ENCODE results near the gene ZBTB16. TPM values are rescaled to one million over a fixed set of nuclear protein-coding genes. Genes with fewer than 3 reads are reported as not detected.

The ZBTB16 gene
- total RNA-seq, 1 donor from 2014 or later = 17.7 TPM

DNA sequence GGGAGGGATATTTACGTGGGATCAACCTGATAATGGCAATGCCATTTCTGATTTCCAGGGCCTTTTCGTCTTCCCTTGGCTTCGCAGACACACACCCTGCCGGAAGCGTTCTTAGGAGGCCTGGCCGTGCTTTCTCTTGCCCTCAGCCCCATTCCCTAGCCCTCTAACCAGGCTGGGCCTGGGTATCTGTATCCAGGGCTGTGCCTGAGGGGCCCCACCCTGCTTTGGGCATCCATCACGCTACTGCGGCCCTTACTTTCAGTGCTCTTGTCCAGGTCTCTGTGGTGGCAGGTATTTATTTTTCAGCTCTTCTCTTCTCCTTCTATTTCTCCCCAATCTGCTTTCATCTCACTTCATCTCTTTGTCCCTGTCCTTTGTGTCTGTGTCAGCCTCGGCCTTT is 105.0 kb downstream of the ZBTB16 start:
- Histone ChIP-seq H3K4me3 (no peak overlapping the region), H4K20me1 (ENCODE audit: low read depth) (peaks cover 26% of the 10 kb centered on the region), H3K36me3 (no peaks in the 10 kb centered on the region), H3F3A (ENCODE audit: low read depth) (peaks cover under 1% of the 10 kb centered on the region), H3K79me2 (ENCODE audit: low read depth) (no peaks in the 10 kb centered on the region), H3K27ac (no peak overlapping the region), H3K9ac (no peak overlapping the region), H3K4me2 (no peak overlapping the region), H3K4me1 (peaks cover 55% of the 10 kb centered on the region), H2AFZ (replicated peaks) (no peak overlapping the region), H3K27me3 (no peaks in the 10 kb centered on the region), H3K9me3 (ENCODE audit: low read depth) (no peaks in the 10 kb centered on the region)
- Mint-ChIP-seq H3K9me3 (no peaks in the 10 kb centered on the region), H3K4me1 (peaks cover 93% of the 10 kb centered on the region), H3K4me3 (no peak overlapping the region), H3K27ac (peak overlapping the region; percentile 35), H3K27me3 (ENCODE audit: insufficient read depth, low read depth) (no peaks in the 10 kb centered on the region), H3K36me3 (peaks cover 7% of the 10 kb centered on the region)
- TF ChIP-seq, protein P1, sequence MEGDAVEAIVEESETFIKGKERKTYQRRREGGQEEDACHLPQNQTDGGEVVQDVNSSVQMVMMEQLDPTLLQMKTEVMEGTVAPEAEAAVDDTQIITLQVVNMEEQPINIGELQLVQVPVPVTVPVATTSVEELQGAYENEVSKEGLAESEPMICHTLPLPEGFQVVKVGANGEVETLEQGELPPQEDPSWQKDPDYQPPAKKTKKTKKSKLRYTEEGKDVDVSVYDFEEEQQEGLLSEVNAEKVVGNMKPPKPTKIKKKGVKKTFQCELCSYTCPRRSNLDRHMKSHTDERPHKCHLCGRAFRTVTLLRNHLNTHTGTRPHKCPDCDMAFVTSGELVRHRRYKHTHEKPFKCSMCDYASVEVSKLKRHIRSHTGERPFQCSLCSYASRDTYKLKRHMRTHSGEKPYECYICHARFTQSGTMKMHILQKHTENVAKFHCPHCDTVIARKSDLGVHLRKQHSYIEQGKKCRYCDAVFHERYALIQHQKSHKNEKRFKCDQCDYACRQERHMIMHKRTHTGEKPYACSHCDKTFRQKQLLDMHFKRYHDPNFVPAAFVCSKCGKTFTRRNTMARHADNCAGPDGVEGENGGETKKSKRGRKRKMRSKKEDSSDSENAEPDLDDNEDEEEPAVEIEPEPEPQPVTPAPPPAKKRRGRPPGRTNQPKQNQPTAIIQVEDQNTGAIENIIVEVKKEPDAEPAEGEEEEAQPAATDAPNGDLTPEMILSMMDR (IDR thresholded peaks at IDR 0.05) = no peak
- TF ChIP-seq EZH2phosphoT487 (IDR thresholded peaks at IDR 0.05) (no peak), EZH2 (IDR thresholded peaks at IDR 0.05) (no peak)
- DNase-seq (ENCODE audit: low spot score) = no peak

DNA sequence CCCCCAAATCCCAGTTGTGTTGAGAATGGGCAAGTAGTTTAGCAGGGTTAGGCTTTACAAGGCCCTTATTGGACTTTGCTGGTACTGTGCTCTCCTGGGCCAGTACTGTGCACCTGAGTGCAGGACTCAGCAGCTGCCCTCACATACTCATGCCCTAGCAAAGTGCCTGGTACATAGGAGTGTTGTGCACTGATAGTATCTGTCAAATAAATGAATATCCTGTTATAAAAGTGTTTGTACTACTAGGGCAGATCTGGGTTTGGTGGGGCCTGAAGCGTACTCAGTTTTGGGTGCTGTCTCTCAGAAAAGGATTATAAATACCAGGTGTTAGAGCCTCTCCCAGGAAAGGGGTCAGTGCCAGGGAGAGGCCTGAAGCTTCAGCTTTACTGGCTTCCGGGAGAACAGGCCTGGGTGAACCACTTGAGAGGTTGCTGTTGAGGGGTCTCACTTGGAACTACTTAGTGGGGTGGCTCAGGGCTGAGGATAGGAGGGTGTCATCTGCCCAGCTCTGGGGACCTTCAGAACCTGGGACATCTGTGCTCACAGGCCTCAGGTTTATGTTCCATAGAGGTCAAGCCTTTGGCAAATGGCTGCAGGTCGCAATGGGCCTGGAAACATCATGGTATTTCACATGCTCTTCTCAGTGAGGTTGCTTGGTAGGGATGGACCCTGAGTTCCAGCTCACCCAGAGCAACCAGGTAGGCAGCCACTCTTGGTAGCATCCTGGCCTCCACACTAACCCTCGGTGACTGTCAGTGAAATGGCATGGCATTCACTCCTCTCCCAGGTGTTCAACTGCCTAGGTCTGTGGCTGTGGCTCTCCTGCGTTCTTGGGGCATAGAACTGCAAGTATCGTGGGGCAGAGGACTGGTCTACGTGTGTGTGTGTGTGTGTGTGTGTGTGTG is 106.1 kb downstream of the ZBTB16 start:
- H3K9me3 Mint-ChIP-seq = no peaks in the 10 kb centered on the region
- H3K27ac Mint-ChIP-seq = peak overlapping the region; percentile 58
- no peak overlapping the region for H3K4me2 ChIP-seq
- H2AFZ ChIP-seq (replicated peaks) = no peak overlapping the region
- DNase-seq (ENCODE audit: low spot score) = no peak
- H3K4me3 Mint-ChIP-seq = peak overlapping the region; percentile 2
- no peaks in the 10 kb centered on the region for H3K27me3 ChIP-seq
- peaks cover 94% of the 10 kb centered on the region for H3K4me1 Mint-ChIP-seq
- no peak overlapping the region for H3K4me3 ChIP-seq
- peaks cover 56% of the 10 kb centered on the region for H3K4me1 ChIP-seq
- no peak overlapping the region for H3K27ac ChIP-seq
- TF ChIP-seq, protein P1 (IDR thresholded peaks at IDR 0.05) = no peak
- no peak for TF ChIP-seq EZH2phosphoT487 (IDR thresholded peaks at IDR 0.05)
- TF ChIP-seq EZH2 (IDR thresholded peaks at IDR 0.05) = no peak
- peaks cover 6% of the 10 kb centered on the region for H3K36me3 Mint-ChIP-seq
- H3K36me3 ChIP-seq = no peaks in the 10 kb centered on the region
- H3K27me3 Mint-ChIP-seq (ENCODE audit: insufficient read depth, low read depth) = peaks cover 2% of the 10 kb centered on the region
- peaks cover 24% of the 10 kb centered on the region for H4K20me1 ChIP-seq (ENCODE audit: low read depth)
- H3K9me3 ChIP-seq (ENCODE audit: low read depth) = no peaks in the 10 kb centered on the region
- H3K9ac ChIP-seq = no peak overlapping the region
- no peaks in the 10 kb centered on the region for H3K79me2 ChIP-seq (ENCODE audit: low read depth)
- peaks cover 10% of the 10 kb centered on the region for H3F3A ChIP-seq (ENCODE audit: low read depth)

DNA sequence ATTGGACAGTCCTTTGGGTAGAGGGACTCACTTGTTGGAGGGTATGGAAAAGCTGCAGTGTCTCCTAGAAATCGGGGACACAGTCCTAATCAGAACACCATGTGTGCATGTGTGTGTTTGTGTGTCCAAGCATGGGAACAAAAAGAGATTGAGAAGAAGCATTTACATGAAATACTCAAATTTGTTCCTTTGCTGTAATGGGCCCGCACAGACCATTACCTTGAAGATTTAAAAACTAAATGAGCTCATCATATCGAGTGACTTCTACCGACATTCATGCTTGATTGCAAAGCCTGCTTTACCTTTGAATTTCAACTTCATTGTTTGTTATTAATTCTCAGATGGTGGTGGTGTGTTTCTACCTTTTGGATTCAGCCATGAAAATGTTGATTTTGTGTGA is 106.9 kb downstream of the ZBTB16 start:
- Histone ChIP-seq H4K20me1 (ENCODE audit: low read depth) (peaks cover 31% of the 10 kb centered on the region), H3F3A (ENCODE audit: low read depth) (peaks cover 14% of the 10 kb centered on the region), H2AFZ (replicated peaks) (no peak overlapping the region), H3K27me3 (no peaks in the 10 kb centered on the region), H3K4me1 (peaks cover 58% of the 10 kb centered on the region), H3K4me3 (no peak overlapping the region), H3K9ac (no peak overlapping the region), H3K4me2 (no peak overlapping the region), H3K9me3 (ENCODE audit: low read depth) (no peaks in the 10 kb centered on the region), H3K27ac (no peak overlapping the region), H3K79me2 (ENCODE audit: low read depth) (no peaks in the 10 kb centered on the region), H3K36me3 (no peaks in the 10 kb centered on the region)
- Mint-ChIP-seq H3K27me3 (ENCODE audit: insufficient read depth, low read depth) (peaks cover 3% of the 10 kb centered on the region), H3K27ac (peak overlapping the region; percentile 57), H3K4me3 (peak overlapping the region; percentile 2), H3K4me1 (peaks cover 94% of the 10 kb centered on the region), H3K36me3 (peaks cover 4% of the 10 kb centered on the region), H3K9me3 (no peaks in the 10 kb centered on the region)
- DNase-seq (ENCODE audit: low spot score) = no peak
- TF ChIP-seq EZH2 (IDR thresholded peaks at IDR 0.05) (no peak), EZH2phosphoT487 (IDR thresholded peaks at IDR 0.05) (no peak)
- TF ChIP-seq, protein P1 (IDR thresholded peaks at IDR 0.05) = no peak

Data from neural progenitor cell (in vitro differentiated cells).